HCT116 (cell line): ENCODE measurements around the gene SLC22A23. TPM values are rescaled to one million over a fixed set of nuclear protein-coding genes. Genes with fewer than 3 reads are reported as not detected.

Experiments
- ATAC-seq: fragments of 200-7000 bp; cut with Tn5 transposase; 2 replicates; pipeline ENCODE4 v1.9.1; 2020; ENCODE audit warnings: mild to moderate bottlenecking, moderate library complexity
- BruUV-seq: library from RNA; stranded (reverse); fragments of 400-500 nt; replicated peaks from 2 replicates; lab custom pipeline; 2021; lab: Mats Ljungman, UMichigan
- CTCF ChIA-PET: fragments of 300-600 bp; sonication (Branson Sonifier 250); formaldehyde crosslinking; loops from one replicate; lab custom pipeline; 2021; ENCODE audit warnings: antibody characterized with exemption; lab: Charles Lee
- POLR2A ChIA-PET: fragments of 300-600, 350-600 bp; sonication (Branson Sonifier 250); formaldehyde crosslinking; loops from one replicate; lab custom pipeline; 2021; ENCODE audit warnings: antibody characterized with exemption; lab: Charles Lee
- RAD21 ChIA-PET, 2 experiments: fragments of 300-600 bp; sonication (Branson Sonifier 250); formaldehyde crosslinking; loops; one replicate each; lab custom pipeline; 2023; ENCODE audit warnings: low total read pairs in 2 of 2; ENCODE audit not compliant: uncharacterized antibody in 2 of 2, unreplicated experiment in 2 of 2, low non-redundant PET in 1 of 2; lab: Charles Lee
- DNase-seq: peaks from one replicate; pipeline ENCODE4 v3.0.0-alpha.2; 2010; ENCODE audit warnings: low read depth, low spot score
- H2AFZ ChIP-seq: fragments of 200-600 bp; shearing (Covaris generic), sonication (generic); 2 replicates; pipeline ENCODE4 v1.6.1; 2017; ENCODE audit warnings: low read depth, mixed run types, mixed read lengths, antibody characterized with exemption, low read length; ENCODE audit not compliant: poor library complexity, severe bottlenecking
- H3K27ac ChIP-seq: 2 replicates; pipeline ENCODE4 v1.5.1; 2012; ENCODE audit warnings: low read depth, low read length
- H3K27me3 ChIP-seq: fragments of 200-600 bp; sonication (generic); 2 replicates; pipeline ENCODE4 v1.6.1; 2016; ENCODE audit warnings: mixed run types, low read length, mixed read lengths; ENCODE audit not compliant: insufficient read depth
- H3K36me3 ChIP-seq, 2 experiments: fragments of 200-500 bp in 1 of 2; fragments of 200-600 bp in 1 of 2; sonication (Bioruptor generic) in 1 of 2; sonication (generic) in 1 of 2; 2 replicates each; pipeline versions ENCODE4 v1.5.1 to v1.6.1; 2014 to 2016; ENCODE audit warnings: low read length in 2 of 2, inconsistent platforms in 1 of 2, mixed read lengths in 1 of 2, mixed run types in 1 of 2; ENCODE audit not compliant: insufficient read depth in 2 of 2, control insufficient read depth in 1 of 2
- H3K4me1 ChIP-seq, 2 experiments: fragments of 200-600 bp in 1 of 2; sonication (generic) in 1 of 2; 2 replicates each; pipeline versions ENCODE4 v1.5.1 to v1.6.1; 2012 to 2017; ENCODE audit warnings: low read length in 2 of 2, inconsistent platforms in 1 of 2, mild to moderate bottlenecking in 1 of 2, mixed read lengths in 1 of 2, mixed run types in 1 of 2, moderate library complexity in 1 of 2; ENCODE audit not compliant: insufficient read depth in 2 of 2, control insufficient read depth in 1 of 2
- H3K4me2 ChIP-seq: fragments of 200-600 bp; sonication (generic); 2 replicates; pipeline ENCODE4 v1.6.1; 2017; ENCODE audit warnings: mixed run types, low read length, mixed read lengths
- H3K4me3 ChIP-seq, 2 experiments: fragments of 200-600 bp in 1 of 2; sonication (generic) in 1 of 2; replicated peaks in 1 of 2; 2 replicates each; pipeline ENCODE4 v1.5.1; 2011 to 2016; ENCODE audit warnings: low read length in 2 of 2, control low read depth in 1 of 2, low read depth in 1 of 2, mild to moderate bottlenecking in 1 of 2, mixed read lengths in 1 of 2, mixed run types in 1 of 2
- H3K79me2 ChIP-seq: fragments of 200-600 bp; sonication (generic); 2 replicates; pipeline ENCODE4 v1.6.1; 2017; ENCODE audit warnings: mild to moderate bottlenecking, mixed run types, low read length, moderate library complexity, mixed read lengths; ENCODE audit not compliant: insufficient read depth
- H3K9ac ChIP-seq: fragments of 200-600 bp; sonication (generic); 2 replicates; pipeline ENCODE4 v1.6.1; 2016; ENCODE audit warnings: low read length, mixed read lengths
- H3K9me2 ChIP-seq: fragments of 200-600 bp; sonication (generic), shearing (Covaris generic); 2 replicates; pipeline ENCODE4 v1.6.1; 2017; ENCODE audit warnings: mixed run types, mild to moderate bottlenecking, moderate library complexity; ENCODE audit not compliant: insufficient read depth
- H3K9me3 ChIP-seq, 2 experiments: fragments of 200-500 bp in 1 of 2; fragments of 200-600 bp in 1 of 2; sonication (Bioruptor generic) in 1 of 2; sonication (generic) in 1 of 2; 2 replicates each; pipeline ENCODE4 v1.6.1; 2014 to 2017; ENCODE audit warnings: low read length in 2 of 2, mixed read lengths in 2 of 2, inconsistent platforms in 1 of 2, low read depth in 1 of 2, mild to moderate bottlenecking in 1 of 2, mixed run types in 1 of 2, moderate library complexity in 1 of 2; ENCODE audit not compliant: control insufficient read depth in 1 of 2, insufficient read depth in 1 of 2
- H4K20me1 ChIP-seq: fragments of 200-600 bp; sonication (generic), shearing (Covaris generic); 2 replicates; pipeline ENCODE4 v1.6.1; 2017; ENCODE audit warnings: mixed run types, mild to moderate bottlenecking, moderate library complexity; ENCODE audit not compliant: insufficient read depth
- CBX3 ChIP-seq: IDR thresholded peaks from 2 replicates; pipeline ENCODE4 v1.6.1; 2012; ENCODE audit warnings: low read depth
- CEBPB ChIP-seq: IDR thresholded peaks from 2 replicates; pipeline ENCODE4 v1.6.1; 2012; ENCODE audit warnings: low read depth
- CTCF ChIP-seq, 3 experiments: fragments of 200-600 bp in 1 of 3; sonication (generic) in 1 of 3; IDR thresholded peaks in 2 of 3; conservative IDR thresholded peaks in 1 of 3; 2 replicates each; pipeline ENCODE4 v1.5.1; 2012 to 2017; ENCODE audit warnings: low read depth in 2 of 3, low read length in 2 of 3, antibody characterized with exemption in 1 of 3, borderline replicate concordance in 1 of 3, control low read depth in 1 of 3, mild to moderate bottlenecking in 1 of 3, mixed read lengths in 1 of 3, mixed run types in 1 of 3, moderate library complexity in 1 of 3; ENCODE audit not compliant: insufficient read depth in 1 of 3
- ELF1 ChIP-seq: IDR thresholded peaks from 2 replicates; pipeline ENCODE4 v1.6.1; 2012; ENCODE audit warnings: low read depth, borderline replicate concordance
- EZH2 ChIP-seq: fragments of 200-600 bp; sonication (generic); IDR thresholded peaks from 2 replicates; pipeline ENCODE4 v1.6.1; 2017; ENCODE audit warnings: antibody characterized with exemption, mixed run types
- EZH2phosphoT487 ChIP-seq: fragments of 200-600 bp; IDR thresholded peaks from 2 replicates; pipeline ENCODE4 v1.6.1; 2018; ENCODE audit warnings: antibody characterized with exemption, borderline replicate concordance
- FOSL1 ChIP-seq: IDR thresholded peaks from 2 replicates; pipeline ENCODE4 v1.6.1; 2012; ENCODE audit warnings: low read depth
- JUND ChIP-seq: IDR thresholded peaks from 2 replicates; pipeline ENCODE4 v1.6.1; 2012
- MAX ChIP-seq: IDR thresholded peaks from 2 replicates; pipeline ENCODE4 v1.6.1; 2012
- POLR2A ChIP-seq: IDR thresholded peaks from 2 replicates; pipeline ENCODE4 v1.7.0; 2011; ENCODE audit warnings: borderline replicate concordance; ENCODE audit not compliant: insufficient read depth, insufficient read length; ENCODE audit errors: extremely low read depth
- POLR2AphosphoS5 ChIP-seq: IDR thresholded peaks from 2 replicates; pipeline ENCODE4 v1.6.1; 2011; ENCODE audit warnings: mild to moderate bottlenecking, low read depth, low read length, moderate library complexity
- RAD21 ChIP-seq: IDR thresholded peaks from 2 replicates; pipeline ENCODE4 v1.6.1; 2012; ENCODE audit warnings: low read depth, mild to moderate bottlenecking
- REST ChIP-seq: IDR thresholded peaks from 2 replicates; pipeline ENCODE4 v1.6.1; 2012; ENCODE audit warnings: low read depth
- SIN3A ChIP-seq: IDR thresholded peaks from 2 replicates; pipeline ENCODE4 v1.6.1; 2012; ENCODE audit warnings: low read depth
- SP1 ChIP-seq: IDR thresholded peaks from 2 replicates; pipeline ENCODE4 v1.6.1; 2012; ENCODE audit warnings: low read depth
- TCF7L2 ChIP-seq: IDR thresholded peaks from 2 replicates; pipeline ENCODE4 v1.7.0; 2011; ENCODE audit warnings: borderline replicate concordance, inconsistent platforms; ENCODE audit not compliant: insufficient read depth, insufficient read length; ENCODE audit errors: extremely low read depth
- YY1 ChIP-seq: IDR thresholded peaks from 2 replicates; pipeline ENCODE4 v1.6.1; 2011; ENCODE audit warnings: low read length, low read depth, moderate library complexity, mild to moderate bottlenecking; ENCODE audit not compliant: insufficient replicate concordance; ENCODE audit errors: extremely low read depth
- ZBTB33 ChIP-seq: IDR thresholded peaks from 2 replicates; pipeline ENCODE4 v1.6.1; 2011; ENCODE audit warnings: mild to moderate bottlenecking, low read length, moderate library complexity; ENCODE audit not compliant: insufficient replicate concordance; ENCODE audit errors: extremely low read depth
- ZFX ChIP-seq: fragments of 450-650 bp; IDR thresholded peaks from 2 replicates; pipeline ENCODE4 v1.6.1; 2017
- ZNF274 ChIP-seq: fragments of 200-500 bp; sonication (Bioruptor generic); IDR thresholded peaks from 2 replicates; pipeline ENCODE4 v1.6.1; 2014; ENCODE audit warnings: mild to moderate bottlenecking, low read depth, low read length, inconsistent platforms
- intact Hi-C: fragments of 100-400 bp; cut with micrococcal nuclease; formaldehyde crosslinking; loops from 2 replicates; pipeline ENCODE4 v1.10.0; 2022
- total RNA-seq: library from RNA; stranded (reverse); gene quantifications from one replicate; pipeline ENCODE4 v1.2.1, GENCODE V29; 2021; ENCODE audit not compliant: unreplicated experiment

SLC22A23 gene
- total RNA-seq, 1 experiment from 2014 or later, result 11.5 TPM

GRCh38 chr6:3358413-3359100 lies 98.3 kb downstream of the SLC22A23 start:
- Histone ChIP-seq H3K9ac (no peak overlapping the region), H3K79me2 (no peaks in the 10 kb centered on the region), H3K4me1 (peaks cover 38 to 60% of the 10 kb centered on the region in 2 experiments), H3K27ac (no peak overlapping the region), H3K4me2 (no peak overlapping the region), H4K20me1 (no peaks in the 10 kb centered on the region), H3K27me3 (no peaks in the 10 kb centered on the region), H3K4me3 (no peak overlapping the region), H2AFZ (no peak overlapping the region), H3K36me3 (no peaks in the 10 kb centered on the region), H3K9me3 (no peaks in the 10 kb centered on the region), H3K9me2 (no peaks in the 10 kb centered on the region)
- TF ChIP-seq REST (no peak), ELF1 (no peak), FOSL1 (no peak), MAX (no peak), RAD21 (no peak), CEBPB (no peak), EZH2phosphoT487 (no peak), POLR2A (no peak), SP1 (no peak), ZNF274 (no peak), POLR2AphosphoS5 (no peak), YY1 (no peak), CBX3 (no peak), TCF7L2 (no peak), ZFX (no peak), JUND (no peak), CTCF (IDR thresholded peaks at IDR 0.05 in 2 of 3, conservative IDR thresholded peaks at IDR 0.05 in 1 of 3; ENCODE audit: borderline replicate concordance in 1 of 3, insufficient read depth in 1 of 3, low read depth in 2 of 3, low read length in 2 of 3) (no peak), EZH2 (no peak), SIN3A (no peak), ZBTB33 (no peak)
- DNase-seq (no peak), ATAC-seq (no peak)
- no TSS peak for BruUV-seq
- ChIA-PET POLR2A (no interaction called here), RAD21 (no interaction called here), CTCF (no interaction called here)
- intact Hi-C loops, result no loop called here
